GOT3 (cell line): ENCODE data around the gene NAGA.
"Not testable (repeated sequence)": the region's sequence is repeated elsewhere in the genome, so short reads cannot be mapped to it uniquely, and the experiment has no call there.

Experiments
- DNase-seq: peaks from one replicate; lab custom pipeline; 2025; ENCODE audit warnings: mixed read lengths; lab: John Stamatoyannopoulos, UW

NAGA gene

DNA sequence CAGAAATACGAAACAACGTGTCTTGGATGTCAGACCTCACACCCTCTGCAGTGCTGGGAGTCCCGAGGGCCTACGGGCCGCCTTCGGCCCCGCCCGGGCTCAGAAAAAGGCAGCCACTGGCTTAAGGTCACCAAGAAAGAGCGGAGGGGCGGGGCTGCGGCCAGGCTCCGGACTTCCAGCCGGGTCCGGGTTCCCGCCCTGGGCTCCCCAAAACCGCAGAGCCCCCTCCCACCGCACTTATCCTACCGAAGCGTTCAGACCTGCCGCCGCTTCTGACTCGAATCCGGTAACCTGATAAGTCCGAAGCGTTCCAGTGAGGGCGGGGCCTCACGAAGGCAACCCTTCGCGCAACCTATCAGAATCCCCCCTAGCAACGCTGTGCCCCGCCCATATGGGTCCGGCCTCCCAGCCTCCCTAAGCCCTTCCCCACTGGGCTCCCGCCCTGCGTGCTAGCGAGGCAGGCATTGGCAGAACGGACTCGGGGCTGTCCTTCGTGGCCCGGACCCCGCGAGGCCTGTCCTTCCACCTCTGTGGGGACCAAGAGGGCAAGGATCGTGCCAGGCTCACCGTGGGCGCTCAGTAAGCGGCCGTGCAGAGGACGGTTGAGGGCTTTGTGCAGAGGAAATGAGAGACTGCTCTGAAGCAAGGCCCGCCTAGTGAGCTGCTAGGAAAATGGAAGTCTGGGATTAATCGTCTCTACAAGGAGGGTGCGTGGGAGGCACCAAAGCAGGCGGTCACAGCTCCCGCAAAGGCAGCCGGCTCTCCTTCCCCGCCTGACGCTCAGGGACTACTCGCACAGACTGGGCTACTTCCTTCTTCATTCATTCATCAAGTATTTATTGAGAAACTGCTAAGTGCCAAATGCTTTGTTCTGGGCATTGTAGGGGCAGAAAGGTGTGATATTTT is at the start of gene NAGA:
Gene NAGA (minus strand): TSS at position 296 of the 906 bp plus-strand sequence. CDS start 515 bp downstream, outside the sequence.
- DNase-seq, result peak; percentile 79

DNA sequence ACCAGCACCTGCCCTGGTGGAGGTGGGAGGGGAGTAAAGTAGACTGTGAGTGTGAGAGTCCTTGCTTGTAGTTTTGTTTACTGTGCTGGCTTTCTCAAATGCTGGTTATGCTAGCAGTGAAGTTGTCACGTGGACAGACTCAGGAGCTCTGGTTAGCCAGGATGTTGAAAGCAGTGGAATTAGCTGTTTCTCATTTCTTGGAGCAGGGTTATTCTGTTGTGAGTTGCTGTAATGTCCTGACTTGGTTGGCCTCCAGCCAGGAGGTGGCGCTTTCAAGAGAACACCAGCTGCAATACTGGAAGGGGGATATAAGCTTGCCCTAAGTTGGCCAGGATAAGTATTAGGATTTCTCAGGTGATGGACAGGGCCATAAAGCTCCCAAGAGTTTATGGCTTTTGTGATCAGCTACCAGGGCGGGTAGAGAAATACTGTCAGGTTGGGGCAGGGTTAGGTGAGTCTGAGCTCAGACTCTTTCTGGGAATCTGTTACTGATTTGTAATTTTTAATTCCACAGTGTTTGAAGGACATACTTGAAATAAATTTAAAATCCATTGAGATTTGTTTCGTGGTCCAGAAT is 46.3 kb upstream of the NAGA start:
- DNase-seq, result no peak

DNA sequence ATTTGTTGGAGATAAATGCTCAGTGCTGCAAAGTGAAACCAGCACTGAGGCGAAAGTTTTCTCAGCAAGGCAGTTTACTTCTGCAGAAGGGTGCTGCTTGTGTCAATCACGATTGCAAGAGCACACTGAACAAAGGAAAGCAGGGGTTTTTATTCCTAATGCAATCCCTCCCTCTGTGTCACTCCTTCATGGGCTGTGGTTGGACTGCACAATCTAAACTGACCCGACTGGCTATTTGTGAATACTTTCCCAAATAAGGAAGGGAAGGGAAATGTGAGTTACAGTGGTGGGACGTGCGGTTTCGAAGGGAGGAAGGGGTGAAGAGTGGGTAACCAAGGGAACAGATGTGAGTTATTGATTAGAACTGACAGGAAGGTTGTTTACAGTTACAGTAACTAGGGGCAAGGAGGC is 44.8 kb upstream of the NAGA start:
- not testable (repeated sequence) for DNase-seq

DNA sequence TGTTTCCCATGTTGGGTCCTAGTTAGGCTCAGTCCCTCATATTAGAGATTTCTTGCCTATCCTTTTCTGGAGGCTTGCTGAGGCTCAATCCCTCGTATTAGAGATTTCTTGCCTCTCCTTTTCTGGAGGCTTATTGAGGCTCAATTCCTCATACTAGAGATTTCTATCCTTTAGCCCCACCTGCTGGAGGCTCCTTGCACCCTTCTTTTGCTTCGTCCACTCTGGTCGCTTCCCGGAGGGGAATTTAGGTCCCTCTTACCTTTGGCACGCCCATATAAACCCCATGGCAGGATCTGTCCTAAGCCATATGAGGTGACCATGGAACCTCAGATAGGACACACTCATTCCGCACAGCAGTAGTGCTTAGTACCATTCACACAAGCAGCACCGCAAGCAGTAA is 44.1 kb upstream of the NAGA start:
- DNase-seq, result no peak

DNA sequence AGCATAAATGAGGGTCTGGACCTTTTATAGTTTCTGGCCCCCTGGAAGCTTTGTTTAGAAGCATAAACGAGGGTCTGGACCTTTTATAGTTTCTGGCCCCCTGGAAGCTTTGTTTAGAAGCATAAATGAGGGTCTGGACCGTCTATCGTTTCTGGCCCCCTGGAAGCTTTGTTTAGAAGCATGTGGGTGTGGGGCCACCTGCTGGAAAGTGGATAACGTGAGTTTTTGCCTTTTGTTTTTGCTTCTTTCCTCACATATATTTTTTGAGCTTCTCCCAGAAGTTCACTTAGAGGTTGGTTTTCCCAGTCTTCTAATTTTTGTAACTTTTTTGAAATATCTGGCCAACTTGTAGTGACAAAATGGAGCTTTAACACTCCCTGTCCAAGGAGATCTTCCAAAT is 42.2 kb upstream of the NAGA start:
- not testable (repeated sequence) for DNase-seq

DNA sequence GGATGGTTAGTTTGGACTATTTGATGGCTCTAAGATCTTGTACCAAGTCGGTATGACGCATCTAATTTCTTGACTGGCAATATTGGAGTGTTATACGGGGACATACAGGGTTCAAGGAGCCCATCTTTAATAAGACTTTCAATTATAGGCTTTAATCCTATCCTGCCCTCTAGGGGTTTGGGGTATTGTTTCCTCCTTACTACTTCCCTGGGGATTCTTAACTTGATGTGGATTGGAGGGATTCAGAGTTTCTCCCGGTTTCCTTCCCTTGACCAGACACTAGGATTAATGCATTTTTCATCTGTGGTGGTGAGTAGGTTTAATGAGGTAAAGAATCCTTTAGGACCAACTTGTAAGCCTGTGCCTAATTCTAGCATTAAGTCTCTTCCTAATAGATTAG is 41.2 kb upstream of the NAGA start:
- DNase-seq, result no peak

DNA sequence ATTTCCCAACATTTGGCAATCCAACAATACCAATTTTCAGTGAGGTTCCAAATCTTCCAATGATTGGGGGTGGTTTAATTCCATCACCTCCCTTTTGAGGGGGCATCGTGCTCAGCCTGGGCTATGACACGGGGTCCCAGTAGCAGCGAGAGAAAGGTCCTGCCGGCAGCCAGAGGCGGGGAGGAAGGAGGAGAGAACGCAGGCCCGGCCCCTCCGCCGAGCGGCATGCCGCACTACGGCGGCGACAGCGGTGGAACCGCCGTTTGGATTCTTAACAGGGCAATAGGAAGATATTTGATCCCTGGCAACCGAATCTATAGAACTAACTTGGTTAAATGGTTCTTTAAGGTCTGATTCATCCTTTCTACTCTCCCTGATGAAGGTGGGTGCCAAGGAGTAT is 38.2 kb upstream of the NAGA start:
- no peak for DNase-seq

DNA sequence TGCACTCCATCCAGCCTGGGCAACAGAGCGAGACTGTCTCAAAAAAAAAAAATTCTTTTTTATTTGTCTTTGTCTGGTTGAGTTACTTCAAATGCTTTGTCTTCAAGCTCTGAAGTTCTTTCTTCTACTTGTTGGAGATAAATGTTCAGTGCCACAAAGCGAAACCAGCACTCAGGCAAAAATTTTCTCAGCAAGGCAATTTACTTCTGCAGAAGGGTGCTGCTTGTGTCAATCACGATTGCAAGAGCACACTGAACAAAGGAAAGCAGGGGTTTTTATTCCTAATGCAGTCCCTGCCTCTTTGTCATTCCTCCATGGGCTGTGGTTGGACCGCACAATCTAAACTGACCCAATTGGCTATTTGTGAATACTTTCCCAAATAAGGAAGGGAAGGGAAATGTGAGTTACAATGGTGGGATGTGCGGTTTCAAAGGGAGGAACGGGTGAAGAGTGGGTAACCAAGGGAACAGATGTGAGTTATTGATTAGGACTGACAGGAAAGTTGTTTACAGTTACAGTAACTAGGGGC is 33.8 kb upstream of the NAGA start:
- not testable (repeated sequence) for DNase-seq

DNA sequence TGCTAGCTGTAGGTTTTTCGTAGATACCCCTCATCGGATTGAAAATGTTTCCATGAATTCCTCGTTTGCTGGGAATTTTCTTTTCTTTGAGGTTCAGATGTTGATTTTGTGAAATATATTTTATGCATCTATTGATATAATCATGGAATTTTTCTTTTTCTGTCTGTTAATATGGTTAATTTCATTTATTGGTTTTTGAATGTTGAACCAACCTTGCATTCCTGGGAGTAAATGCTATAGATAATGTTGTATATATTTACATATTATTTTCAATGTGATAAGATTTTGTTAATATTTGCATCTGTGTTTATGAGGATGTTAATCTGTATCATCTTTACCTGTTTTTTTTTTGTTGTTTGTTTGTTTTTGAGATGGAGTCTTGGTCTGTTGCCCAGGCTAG is 30.6 kb upstream of the NAGA start:
- no peak for DNase-seq

DNA sequence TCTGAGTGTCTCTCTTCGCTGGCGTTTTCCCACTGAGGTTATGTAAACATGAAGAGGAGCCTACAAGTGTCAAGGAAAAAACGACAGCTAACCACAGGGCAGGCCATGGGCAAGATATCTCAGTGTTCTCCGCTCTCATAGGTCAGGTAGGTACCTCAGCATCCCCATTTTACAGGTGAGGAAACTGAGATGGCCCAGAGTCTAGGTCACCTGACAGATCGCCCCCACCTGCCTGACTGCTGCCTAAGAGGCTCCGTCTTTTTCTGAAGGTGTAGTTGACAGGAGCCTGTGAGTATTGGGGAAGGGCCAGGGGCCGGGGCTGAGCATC is 20.8 kb upstream of the NAGA start:
- DNase-seq, result no peak

DNA sequence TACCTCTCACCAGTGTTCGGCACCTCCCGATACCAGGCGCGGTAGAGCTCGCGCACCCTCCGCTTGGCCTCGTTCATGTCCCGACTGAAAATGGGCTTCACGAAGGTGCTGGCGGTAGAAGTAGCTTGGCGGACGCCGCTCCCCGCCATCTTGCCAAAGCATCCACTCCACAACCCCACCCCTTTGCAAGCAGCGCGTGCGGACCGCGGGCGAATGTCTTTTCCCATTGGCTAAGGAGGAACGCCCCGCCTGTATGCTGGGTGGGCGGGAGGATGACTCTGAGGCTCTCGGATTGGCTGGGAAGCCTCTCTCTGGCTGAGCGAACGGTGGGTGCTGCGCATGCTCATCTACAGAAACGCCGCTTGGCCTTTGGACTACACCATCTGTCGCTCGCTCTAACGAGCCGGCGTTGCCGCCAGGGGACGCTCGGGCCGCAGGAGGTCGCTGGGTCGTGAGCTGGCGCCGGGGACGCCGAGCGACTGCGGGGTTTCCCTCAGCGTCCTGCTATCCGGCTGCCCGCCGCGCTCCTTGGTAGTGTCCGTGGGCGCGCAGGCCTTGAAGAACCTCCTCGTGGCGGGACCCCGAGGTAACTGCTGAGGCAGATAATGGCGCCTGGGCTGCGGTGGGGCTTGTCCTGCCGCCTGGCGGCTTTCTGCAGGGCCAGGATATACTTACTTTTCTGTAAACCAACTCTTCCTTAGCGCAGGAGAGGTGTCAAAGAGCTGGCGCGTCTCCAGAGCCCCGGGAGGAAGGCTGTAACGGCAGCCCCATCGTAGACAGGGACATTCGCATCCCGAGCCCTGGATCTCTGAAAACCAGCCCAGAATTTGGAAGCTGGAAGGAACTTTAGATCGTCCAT is 20.2 kb upstream of the NAGA start, which contains the start of gene NDUFA6:
Gene NDUFA6 (minus strand): TSS at position 177 of the 859 bp plus-strand sequence. CDS start 28 bp downstream, at position 149.
- DNase-seq, result peak; percentile 90

DNA sequence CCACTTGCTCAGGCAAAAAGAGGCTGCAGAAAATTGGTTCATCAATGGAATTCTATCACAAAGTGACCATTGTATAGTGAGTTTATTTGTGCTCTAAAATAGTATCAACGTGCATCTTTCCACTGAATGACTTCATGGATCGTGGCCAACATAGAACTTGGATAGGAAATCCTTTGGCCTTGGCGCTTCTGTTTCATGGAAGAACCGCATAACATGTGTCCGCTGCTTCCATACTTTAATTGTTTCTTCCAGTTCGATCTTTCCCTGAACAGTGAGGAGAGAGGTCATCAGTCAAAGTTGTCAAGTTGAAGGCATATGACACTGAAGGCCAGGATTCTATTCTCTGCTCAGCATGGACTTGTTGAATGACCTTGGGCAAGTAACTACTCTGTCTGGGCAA is 15.4 kb upstream of the NAGA start:
- DNase-seq, result no peak

DNA sequence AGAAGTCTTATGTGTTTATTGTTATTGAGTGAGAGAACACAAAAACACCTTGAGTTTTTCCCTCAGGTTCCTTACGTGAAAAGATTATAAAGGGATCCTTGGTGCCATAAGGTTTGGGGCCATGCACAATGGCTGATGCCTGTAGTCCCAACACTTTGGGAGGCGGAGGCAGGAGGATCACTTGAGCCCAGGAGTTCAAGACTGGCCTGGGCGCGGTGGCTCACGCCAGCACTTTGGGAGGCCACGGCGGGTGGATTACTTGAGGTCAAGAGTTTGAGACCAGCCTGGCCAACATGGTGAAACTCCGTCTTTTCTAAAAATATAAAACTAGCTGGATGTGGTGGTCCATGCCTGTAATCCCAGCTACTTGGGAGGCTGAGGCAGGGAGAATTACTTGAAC is 14.3 kb upstream of the NAGA start:
- DNase-seq, result no peak

DNA sequence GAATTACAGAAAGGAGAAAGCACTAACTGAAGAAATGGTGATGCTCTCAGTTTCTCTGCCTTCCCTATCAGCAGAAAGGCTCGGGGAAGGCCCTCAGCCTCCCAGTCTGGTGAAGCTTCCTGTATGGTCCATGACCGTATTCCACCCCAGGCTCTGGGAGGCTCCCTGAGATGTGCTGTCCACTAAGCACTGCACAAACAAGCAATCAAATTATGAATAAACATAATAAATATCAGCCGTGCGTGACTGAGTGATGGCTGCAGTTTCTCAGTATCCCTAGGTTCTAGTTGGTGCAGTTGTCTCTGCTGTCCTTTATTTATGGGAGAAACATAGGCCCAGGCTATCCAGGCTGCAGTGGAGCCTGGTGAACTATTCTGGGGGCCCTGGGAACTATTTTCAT is 12.5 kb upstream of the NAGA start:
- DNase-seq, result no peak

DNA sequence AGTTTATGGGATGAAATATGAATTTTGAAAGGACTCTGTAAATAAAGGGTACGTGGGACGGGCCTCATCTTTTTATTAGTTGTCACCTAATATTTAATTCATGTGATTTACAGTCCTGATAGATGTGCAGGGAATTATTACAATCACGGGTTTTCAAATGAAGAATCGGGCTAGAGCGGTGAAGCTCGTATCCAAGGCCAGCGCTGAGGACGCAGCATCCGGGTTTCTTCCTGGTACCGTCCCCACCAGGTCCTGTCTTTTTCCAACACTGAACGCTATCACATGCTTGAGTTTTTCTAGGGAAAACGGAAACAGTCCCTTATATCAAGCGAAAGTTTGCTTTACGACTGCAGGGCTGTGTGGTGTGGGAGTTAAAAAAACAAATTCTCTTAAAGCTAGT is 9.7 kb upstream of the NAGA start:
- no peak for DNase-seq

DNA sequence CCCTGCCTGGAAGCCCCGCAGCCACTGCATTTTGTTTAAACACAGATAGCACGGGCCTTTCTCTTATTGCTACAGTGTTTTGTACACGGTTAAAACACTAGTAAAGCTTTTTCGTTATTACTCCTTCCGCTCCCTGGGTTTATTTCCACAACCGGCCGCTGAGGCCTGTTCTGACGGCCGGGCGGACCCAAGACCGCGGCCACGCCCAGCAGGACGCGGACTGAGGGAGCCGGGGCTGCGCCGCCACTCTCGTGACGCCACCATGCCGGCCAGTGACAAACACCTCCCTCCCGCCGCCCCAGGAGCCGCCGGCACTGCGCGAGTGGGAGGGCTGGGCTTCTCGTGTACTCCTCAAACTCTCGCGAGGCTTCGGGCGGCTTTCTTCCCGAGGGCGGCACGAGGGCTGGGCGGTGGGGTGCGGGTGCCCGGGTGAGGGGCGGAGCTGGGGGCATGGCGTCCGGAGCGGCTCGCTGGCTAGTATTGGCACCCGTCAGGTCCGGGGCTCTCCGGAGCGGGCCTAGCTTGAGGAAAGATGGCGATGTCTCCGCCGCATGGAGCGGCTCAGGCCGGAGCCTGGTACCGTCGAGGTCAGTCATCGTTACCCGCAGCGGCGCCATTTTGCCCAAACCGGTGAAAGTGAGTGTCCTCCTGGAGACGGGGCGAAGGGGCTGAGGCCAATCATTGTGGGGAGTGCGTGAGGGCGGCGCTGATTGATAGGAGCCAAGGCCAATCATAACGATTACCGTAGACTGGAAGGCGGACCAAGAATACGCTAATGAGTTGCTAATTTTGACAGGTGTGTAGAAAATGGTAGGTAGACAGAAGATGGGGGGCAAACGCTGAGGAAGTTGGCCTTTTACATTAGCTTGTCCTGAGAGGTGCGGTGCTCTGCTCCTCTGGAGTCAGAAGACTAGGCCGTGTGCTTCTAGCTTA is 9.0 kb upstream of the NAGA start, which contains the start of gene SMDT1:
Gene SMDT1 (plus strand): TSS at position 382 of the 933 bp plus-strand sequence. CDS start 69 bp downstream, at position 451.
- peak; percentile 96 for DNase-seq

DNA sequence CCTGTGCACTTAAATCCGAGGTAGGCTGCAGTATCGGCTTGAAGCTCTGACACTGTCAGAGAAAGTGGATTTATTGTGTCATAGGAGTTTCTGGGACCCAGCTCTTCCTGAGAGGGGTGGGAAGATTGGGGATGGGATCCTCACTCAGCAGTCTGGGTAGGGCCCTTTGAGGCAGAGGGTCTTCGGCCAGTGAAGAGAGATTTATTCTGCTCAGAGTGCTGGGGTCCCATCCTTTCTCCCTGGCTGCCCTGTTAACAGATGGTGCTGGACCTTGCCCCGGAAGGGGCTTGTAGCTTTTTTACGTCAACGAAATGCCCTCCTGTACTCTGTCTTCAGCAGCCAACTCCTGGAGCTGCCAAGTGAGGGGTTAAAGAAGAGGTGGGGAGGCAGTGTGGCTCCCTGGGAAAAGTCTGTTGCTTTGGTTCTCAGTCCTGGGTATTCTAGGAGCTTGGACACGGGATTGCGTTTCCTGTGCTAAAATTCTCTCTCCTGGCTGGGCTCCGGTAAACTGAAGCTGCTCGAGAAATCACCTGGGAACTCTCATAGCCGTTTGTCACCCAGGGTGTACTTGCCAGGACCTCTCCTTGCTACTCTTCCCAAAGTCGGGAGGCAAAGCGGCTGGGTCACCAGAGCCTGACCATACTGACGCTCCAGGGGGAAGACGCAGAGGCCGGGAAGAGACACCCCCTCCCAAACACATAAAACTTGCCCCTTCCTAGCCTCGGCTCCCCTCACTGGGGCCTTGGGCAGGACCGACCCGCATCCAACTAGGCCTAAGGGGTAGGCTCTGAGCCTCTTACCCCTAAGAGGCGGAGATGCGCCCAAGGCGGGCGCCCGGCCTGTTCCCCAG is 8.1 kb upstream of the NAGA start:
- no peak for DNase-seq

DNA sequence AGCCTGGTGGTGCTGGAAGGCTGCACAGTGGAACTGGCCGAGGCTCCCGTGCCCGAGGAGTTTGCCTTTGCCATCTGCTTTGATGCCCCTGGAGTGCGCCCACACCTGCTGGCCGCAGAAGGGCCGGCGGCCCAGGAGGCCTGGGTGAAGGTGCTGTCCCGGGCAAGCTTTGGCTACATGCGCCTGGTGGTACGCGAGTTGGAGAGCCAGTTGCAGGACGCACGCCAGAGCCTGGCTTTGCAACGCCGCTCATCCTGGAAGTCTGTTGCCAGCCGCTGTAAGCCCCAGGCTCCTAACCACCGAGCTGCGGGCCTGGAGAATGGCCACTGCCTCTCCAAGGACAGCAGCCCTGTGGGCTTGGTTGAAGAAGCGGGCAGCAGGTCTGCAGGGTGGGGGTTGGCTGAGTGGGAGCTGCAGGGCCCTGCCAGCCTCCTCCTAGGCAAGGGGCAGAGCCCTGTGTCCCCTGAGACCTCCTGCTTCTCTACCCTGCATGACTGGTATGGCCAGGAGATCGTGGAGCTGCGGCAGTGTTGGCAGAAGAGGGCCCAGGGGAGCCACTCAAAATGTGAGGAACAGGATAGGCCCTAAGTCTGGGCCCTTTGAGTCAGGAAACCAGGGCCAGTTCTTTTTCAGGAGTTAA is 7.0 kb upstream of the NAGA start:
- DNase-seq, result no peak

DNA sequence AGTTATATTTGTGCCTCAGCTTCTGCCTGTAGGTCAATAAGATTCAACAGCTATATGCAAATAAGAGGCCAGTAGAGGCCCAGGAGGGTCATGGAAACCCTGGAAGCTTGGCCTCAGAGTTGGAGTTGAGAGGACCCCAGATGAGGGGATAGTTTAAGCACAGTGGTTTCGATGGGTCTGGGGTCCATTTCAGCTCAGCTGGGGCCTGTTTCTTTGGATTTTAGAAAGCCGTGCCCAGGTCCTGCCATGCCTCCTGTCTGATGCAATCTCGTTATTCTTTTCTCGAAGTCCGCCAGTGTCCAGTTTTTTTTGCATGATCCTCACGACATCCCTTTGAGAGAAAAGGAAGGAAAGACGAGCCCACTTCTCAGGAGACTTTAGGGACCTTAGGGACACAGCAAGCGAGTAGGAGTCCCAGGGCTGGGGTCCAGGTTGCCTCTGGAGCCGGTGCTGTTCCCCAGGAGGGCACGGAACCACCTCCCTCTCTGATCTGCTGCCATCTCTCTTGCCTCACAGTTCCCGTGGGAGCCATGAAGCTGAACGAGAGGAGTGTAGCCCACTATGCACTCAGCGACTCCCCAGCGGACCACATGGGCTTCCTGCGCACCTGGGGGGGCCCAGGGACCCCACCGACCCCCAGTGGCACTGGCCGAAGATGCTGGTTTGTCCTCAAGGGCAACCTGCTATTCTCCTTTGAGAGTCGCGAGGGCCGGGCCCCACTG is 6.3 kb upstream of the NAGA start:
- DNase-seq, result no peak
